ENCODE measurements around the gene CCDC185.

DNA sequence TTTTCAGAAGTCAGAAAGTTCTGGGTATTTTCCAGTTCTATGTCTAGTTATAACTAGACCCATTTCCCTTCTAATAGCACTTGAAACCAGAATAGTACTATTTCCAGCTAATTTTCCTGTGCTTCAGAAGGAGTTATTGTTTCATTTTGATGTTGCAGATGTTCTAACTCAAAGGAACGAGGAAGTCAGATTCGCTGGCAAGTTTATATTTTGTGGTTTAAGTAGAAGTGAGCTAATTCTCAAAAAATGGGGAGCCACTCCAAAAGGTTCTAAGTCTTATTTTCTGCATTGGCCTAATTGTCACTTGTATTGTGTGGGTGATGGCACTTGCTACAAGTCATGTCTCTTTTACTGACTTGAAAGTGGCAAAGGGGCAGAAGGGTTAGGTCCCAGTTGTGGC lies 18.1 kb downstream of the CCDC185 start:
- TF ChIP-seq CTCF (IDR thresholded peaks at IDR 0.05; ENCODE audit: low read depth, low read length, missing input control), result no peak
- no peak for TF ChIP-seq RAD21 (IDR thresholded peaks at IDR 0.05)
- TF ChIP-seq YY1 (IDR thresholded peaks at IDR 0.05), result no peak
- no peak for TF ChIP-seq REST (IDR thresholded peaks at IDR 0.05)
- no peak for TF ChIP-seq FOXA1 (IDR thresholded peaks at IDR 0.05)
- no peak for TF ChIP-seq MAX (IDR thresholded peaks at IDR 0.05)
- TF ChIP-seq TAF1 (conservative IDR thresholded peaks at IDR 0.05), result no peak
- TF ChIP-seq, protein P1, sequence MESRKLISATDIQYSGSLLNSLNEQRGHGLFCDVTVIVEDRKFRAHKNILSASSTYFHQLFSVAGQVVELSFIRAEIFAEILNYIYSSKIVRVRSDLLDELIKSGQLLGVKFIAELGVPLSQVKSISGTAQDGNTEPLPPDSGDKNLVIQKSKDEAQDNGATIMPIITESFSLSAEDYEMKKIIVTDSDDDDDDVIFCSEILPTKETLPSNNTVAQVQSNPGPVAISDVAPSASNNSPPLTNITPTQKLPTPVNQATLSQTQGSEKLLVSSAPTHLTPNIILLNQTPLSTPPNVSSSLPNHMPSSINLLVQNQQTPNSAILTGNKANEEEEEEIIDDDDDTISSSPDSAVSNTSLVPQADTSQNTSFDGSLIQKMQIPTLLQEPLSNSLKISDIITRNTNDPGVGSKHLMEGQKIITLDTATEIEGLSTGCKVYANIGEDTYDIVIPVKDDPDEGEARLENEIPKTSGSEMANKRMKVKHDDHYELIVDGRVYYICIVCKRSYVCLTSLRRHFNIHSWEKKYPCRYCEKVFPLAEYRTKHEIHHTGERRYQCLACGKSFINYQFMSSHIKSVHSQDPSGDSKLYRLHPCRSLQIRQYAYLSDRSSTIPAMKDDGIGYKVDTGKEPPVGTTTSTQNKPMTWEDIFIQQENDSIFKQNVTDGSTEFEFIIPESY (IDR thresholded peaks at IDR 0.05), result no peak
- TF ChIP-seq SP1 (IDR thresholded peaks at IDR 0.05), result no peak
- no peak for TF ChIP-seq EGR1 (IDR thresholded peaks at IDR 0.05; ENCODE audit: low read depth in 2 of 2)
- TF ChIP-seq NR2F2 (IDR thresholded peaks at IDR 0.05), result no peak

All from liver (tissue), 3 donors.